HG03039 (cell line): ENCODE data around the gene CBX8.
"Not testable (repeated sequence)": the region's sequence is repeated elsewhere in the genome, so short reads cannot be mapped to it uniquely, and the experiment has no call there.

ENCODE experiments used
- ATAC-seq: cut with Tn5 transposase; IDR thresholded peaks from one replicate; pipeline ENCODE4 v1.9.1; 2021; ENCODE audit warnings: mild to moderate bottlenecking, moderate library complexity; ENCODE audit not compliant: unreplicated experiment

The CBX8 gene

DNA sequence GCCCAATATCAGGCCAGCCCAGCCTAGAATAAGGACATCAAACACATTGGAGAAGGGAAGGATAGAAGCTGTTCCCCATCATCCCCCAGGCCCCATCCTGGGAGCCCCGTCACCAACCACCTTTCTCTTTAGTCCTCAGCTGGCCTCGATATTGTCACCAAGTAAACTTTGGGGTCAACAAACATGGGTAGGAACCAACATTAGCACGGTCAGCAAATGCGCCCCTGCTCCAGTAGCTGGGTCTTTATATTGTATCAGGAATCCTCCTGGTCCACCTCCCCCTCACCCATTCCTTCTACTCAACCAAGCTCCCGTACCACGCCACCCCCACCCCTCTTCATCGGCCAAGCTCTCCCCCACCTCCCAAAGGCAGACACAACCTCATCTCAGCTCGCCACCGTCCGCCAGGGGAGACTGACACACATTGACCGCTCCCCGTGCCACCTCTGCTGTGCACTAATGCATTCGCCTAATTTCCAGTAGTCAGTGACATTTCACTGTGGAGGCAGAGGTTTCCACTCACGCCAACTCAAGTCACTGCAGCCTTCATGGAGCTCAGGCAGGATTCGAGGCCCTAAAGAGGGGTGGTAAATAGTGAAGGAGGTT, 39.6 kb downstream of the CBX8 start:
- ATAC-seq: no peak

DNA sequence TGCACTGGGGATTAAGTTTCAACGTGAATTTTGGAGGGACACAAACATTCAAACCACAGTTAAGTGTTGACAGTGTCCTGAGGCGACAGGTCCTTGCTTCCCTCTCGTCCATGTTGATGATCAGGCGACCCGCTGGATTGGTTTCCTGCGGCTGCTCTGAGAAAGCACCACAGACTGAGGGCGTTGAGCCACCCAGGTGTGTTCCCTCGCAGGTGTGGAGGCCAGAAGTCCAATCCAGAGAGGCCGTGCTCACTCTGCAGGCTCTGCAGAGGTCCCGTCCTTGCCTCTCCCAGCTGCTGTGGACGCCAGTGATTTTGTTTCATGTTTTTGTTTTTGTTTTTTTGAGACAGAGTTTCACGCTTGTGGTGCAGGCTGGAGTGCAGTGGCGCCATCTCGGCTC, 41.3 kb downstream of the CBX8 start:
- ATAC-seq: no peak

DNA sequence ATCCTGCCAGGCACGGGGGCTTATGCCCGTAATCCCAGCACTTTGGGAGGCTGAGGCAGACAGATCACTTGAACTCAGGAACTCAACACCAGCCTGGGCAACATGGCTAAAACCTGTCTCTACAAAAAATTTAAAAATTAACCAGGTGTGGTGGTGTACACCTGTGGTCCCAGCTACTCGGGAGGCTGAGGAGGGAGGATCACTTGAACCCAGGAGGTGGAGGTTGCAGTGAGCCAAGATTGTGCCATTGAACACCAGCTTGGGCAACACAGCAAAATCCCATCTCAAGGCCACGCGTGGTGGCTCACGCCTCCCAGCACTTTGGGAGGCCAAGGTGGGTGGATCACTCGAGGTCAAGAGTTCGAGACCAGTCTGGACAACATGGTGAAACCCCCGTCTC, 42.0 kb downstream of the CBX8 start:
- not testable (repeated sequence) for ATAC-seq

DNA sequence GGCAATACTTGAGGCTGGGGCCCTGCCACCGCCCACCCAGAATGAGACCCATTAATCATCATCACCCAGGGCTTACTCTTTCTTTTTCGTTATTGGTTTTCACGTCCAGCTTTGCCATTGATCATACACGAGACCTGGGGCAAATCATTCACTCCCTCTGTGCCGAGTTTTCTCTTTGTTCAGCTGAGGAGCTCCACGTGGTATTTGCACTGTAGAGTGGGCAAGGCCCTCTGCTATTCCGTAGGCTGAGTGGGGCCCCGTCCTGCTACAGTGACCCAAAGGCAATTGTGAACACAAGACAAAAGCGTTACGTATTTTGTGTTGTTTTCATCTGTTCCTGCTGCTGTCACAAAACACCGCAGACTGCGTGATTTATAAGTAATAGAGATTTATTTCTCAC, 42.5 kb downstream of the CBX8 start:
- ATAC-seq: no peak

DNA sequence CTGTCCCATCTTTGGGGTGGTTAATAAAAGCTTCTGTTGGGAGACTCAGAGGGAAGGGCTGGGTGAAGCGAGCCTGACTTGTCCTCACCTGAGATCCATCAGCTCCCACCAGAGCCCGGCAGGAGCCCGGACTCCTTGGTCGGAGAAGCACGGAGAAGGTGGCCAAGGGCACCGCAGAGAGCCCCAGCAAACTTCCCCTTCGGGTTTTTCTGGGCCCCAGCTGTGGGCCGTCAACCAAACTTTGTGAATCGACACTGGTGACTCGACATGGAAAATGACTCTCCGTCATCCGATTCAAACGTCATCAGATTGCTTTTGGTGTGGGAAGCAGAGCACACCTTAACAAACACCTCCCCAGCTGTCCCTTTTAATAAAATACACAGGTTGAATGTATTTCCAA, 44.7 kb downstream of the CBX8 start:
- ATAC-seq: no peak

DNA sequence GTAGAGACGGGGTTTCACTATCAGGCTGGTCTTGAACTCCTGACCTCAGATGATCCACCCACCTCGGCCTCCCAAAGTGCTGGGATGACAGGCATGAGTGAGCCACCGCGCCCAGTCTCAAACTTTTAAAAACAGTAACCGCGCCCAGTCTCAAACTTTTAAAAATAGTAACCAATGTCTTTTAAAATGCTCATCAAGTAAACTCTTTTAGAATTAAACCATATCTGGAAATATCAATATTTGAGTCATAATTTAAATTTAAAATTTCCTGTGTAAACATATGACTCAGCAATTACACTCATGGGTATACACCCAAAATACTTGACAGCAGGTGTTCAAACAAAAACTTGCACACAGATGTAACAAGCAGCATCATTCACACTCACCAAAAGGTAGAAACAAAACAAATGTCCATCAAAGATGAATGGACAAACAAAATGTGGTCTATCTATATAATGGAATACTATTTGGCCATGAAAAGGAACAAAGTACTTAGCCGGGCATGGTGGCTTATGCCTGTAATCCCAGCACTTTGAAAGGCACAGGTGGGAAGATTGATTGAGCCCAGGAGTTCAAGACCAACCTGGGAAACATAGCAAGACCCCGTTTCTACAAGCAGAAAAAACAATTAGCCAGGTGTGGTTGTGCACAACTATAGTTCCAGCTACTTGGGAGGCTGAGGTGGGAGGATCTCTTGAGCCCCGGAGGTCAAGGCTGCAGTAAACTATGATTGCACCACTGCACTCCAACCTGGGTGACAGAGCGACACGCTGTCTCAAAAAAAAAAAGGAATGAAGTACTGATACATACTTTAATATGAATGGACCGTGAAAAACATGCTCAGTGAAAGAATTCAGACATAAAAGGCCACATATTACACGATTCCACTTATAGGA, 46.0 kb downstream of the CBX8 start:
- no peak for ATAC-seq

DNA sequence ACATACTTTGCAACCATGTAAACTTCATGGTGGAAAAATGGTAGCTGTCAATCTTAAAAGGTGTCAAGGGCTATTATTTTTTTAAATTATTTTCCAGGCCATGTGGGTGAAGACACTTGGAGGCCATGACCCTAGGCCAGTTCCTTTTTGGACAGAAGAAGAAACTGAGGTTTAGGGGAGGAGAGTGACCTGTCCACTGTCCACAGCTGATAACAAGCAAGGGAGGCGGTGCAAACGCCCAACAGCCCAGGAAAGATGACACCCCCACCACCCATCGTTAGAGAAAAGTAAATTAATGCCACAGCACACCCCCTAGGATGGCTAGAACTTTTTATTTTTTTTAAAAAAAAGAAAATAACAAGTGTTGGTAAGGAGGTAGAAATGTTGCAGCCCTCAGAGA, 46.9 kb downstream of the CBX8 start:
- ATAC-seq: no peak

DNA sequence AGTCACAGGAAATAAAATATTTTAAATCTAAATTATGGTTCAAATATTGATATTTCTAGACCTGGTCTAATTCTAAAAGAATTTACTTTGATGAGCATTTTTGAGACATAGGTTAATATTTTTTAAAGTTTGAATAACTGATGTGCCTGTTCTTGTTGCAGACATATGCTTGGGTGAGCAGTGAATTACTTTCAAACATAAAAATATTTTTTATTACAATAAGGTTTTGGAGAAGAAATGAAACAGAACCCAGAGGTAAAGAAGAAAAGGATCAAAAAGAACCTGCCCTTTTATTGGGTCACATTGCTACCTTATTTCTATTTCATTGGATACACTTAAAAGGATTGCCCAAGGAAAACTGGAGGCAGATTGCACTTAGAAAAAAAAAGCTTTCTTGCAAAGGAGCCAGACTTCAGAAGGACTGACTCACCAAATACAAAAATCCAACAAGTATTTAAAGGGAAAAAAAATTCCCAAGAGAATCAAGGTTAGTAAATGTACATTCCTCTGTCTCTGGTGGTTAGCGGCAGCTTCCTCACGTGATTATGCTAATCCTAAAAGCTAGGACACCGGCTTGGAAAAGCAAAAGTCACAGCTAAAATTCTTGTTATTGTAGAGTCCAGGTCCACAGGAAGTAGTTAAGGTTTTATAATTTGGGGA, 47.6 kb downstream of the CBX8 start:
- ATAC-seq: no peak

DNA sequence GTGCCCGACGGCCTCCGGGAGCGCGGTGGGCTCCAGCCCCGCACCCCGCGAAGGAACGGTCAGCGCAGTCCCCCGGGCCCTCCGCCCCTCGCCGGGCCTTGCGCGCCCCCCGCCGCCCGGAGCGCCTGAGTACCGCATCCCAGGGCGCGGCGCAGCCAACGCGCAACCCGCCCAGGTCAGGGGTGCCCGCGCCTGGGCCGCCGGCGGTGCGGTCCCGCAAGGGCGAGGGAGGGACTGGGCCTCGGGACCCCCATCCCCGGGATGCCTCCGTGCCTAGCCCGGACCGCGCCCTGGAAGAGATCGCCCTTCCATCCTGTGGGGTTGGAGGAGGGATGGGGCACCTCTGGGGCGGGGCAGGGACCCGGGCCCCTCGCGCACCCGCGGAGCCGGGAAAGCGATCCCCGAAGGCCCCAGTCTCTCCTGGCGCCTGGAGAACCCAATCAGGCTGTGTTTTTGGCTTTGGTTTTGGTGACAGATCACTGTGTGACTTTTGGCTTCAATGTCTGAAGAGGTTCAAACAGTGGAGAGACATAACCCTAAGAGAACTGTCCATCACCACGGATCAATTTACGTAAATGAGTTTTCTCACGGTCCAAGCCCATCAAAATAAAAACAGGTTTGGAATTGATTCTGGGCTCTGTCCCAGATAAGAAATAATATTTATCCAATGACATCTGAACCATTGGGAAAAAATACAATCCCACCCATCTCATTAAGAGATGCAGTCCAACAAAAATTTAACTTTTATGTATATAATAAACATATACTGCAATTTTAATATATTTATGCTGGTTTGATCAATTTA, 48.4 kb downstream of the CBX8 start:
- ATAC-seq: no peak

DNA sequence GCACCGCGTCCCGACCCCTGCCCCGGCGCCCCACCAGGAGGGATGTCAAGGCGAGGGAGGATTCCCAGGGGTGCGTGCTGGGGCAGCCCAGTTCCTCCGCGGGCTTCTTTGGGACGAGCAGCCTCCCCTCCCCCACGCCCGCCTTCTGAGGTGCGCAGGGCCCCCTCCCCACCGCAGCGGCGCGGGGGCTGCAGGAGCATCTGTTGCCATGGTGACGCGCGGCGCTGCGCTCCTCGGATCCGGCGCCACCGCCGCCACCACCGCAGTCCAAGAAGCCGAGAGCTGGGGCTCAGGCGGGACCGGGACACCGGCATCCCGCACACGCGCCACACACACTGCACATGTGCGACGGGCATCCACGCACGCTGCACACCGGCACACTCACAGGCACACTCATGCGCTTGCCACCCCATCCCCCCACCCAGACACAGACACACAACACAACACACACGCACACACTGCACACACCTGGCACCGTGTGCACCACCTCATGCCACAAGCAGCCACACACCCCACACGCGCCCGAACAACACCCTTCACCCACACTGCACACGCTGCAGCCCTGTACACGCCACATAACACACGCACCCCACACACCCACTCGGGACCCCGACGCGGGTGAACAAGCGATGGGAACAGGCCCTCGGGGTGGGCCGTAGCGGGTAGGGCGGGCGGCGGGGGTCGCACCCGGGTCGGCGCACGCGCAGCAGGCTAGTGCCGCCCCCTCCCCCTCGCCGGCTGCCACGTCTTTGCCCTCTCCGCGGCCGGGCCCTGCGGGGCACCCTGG, 49.2 kb downstream of the CBX8 start:
- ATAC-seq: no peak

DNA sequence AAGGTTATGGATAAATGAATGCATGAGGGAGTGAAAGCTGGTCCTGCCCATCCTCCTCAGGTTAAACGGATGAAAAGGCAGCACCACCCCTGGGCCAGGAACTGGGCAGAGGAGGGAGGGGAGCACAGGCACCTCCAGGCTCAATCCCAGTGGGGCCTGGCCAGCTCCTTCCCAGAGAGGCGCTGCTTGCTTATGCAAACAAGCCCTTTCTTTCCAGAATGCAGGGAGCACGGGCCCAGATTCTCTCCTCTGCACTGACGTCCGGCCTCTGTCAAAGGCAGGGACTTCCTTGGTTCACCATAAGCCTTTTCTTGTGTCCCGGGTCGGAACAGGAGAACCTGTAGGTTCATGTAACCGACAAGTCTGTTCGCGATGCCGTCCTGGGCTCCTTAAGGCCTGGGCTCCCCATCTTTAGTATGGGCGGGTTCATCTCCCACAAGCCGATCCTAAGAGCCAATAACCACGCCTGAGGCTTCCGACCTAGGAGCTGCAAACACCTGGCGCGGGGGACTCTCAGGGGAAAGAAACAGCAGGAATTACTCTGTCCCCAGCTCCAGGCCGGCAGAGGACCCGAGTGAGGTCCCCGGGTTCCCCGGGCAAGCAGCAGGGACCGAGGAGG, 49.9 kb downstream of the CBX8 start:
- ATAC-seq: no peak

DNA sequence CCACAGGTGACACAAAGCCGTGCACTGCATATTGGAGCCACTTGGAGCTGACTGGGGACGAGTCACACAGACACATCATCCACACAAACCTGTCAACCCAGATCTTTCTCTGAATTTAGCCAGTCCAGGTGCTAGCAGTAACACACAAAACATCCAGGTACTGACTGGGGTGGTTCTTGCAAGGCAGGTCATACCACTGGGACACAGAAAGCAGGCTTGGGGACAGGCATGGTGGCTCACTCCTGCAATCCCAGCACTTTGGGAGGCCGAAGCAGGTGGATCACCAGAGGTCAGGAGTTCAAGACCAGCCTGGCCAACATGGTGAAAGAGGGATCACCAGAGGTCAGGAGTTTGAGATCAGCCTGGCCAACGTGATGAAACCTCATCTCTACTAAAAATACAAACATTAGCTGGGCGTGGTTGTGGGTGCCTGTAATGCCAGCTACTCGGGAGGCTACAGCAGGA, 51.2 kb downstream of the CBX8 start:
- ATAC-seq: no peak

DNA sequence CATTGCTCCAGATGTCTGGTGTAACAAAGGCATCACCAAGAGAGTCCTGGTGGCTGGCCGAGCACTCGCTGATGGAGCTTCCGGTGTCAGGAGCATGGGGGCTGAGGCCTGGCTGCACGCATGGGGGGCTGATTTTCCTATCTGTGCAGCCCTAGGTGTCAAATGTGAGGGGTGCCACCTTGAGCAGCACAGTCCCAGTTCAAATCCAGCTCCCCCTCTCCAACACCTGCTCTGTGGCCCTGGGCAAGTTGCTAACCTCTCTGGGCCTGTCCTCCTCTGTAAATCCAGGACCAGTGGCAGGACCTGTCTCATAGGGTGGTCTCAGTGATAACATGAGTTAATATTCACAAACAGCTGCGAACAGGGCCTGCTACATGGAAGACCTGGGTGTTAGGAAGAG, 53.3 kb downstream of the CBX8 start:
- ATAC-seq: no peak

DNA sequence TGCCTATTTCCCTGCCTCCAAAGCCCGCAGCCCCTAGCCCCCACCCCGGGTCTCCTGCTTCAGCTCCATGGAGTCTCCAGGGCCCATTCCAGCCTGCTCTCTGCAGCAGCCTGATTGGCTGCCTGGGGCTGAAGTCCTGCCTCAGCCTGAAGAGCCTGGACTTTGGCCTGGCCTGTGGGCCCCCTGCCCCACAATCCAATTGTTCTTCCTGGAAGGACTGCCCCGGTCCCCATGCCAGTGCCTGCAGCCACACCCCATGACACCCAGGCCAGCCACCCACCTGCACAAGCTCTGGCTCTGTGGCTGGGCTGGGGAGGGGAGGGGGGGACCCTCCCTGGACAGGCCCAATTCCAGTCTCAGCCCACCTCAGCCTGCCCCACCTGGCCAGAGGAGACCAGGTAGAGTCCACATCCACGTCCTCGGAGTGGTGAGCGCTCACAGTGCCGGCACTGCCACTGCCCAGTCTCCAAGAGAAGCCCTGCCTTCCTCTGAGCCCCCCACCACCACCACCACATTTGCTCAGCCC, 53.9 kb downstream of the CBX8 start:
- no peak for ATAC-seq

DNA sequence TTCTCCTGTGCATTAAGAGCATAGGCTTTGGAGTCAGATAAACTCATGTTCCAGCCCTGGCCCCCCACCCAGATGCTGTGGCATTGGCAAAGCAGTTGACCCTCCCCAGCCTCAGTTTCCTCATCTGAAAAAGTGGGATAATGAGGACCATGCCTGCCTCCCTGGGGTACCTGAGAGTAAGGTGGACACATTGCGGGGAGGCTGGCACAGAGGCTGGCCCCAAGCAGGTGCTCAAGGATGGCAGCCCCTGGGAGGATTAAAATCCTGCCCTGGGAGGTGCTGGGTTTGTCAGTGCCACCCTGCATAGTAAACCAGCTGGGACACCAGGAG, 54.3 kb downstream of the CBX8 start:
- ATAC-seq: no peak
